ENCODE results near the gene GASK1A.

The GASK1A gene

DNA sequence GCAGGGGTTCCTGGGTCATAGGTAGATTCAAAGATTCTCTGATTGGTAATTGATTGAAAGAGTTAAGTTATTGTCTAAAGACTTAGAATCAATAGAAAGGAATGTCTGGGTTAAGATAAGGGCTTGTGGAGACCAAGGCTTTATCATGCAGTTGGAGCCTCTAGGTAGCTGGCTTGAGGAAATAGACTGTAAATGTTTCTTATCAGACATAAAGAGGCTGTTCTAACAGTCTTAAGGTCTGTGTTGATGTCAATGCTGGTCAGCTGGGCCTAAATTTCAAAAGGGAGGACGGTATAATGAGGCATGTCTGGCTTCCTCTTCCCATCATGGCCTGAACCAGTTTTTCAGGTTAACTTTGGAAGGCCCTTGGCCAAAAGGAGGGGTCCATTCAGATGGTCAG, 48.9 kb downstream of the GASK1A start:
- no peak overlapping the region for H3K27ac ChIP-seq (ENCODE audit: insufficient read depth, low read length, poor library complexity, severe bottlenecking)
- DNase-seq, result no peak
- H3K36me3 ChIP-seq (ENCODE audit: control insufficient read depth, insufficient read depth, low read length), result no peaks in the 10 kb centered on the region

DNA sequence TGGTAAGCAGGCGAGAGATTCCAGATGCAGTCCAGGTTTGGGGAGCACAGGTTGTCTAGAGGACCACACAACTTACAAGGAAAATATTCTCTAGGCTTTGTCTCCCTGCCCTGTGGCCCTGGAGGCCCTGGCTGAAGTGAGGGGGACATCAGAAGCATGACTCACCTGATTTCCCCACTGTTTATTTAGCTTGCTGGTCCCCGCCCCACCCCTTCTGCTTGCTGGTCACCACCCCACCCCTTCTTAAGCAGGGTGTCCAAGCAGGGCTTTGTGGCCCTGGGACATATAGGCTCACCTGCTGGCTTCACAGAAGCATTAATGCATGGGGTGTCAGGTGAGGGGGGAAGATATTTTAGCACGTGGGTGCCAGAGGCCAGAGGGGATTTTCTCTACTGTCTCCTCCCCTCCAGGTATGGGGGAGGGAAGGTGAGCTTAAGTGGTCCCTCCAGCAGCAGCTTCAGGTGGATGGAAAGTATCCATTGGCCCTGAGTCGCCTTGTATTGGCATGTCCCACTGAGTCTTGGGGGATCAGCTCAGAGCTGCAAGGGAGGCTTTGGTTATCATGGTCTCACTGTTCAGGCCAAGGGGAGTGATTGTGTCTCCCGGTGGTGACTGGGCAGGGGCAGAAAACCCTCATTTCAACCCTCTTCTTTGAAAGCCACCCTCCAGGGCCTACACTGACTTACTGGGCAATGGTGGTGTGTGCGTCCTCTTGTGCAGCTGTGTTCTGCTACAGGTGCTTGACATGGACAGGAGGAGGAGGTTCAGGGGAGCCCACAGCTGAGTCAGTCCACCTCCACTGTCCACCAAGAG, 49.8 kb downstream of the GASK1A start:
- no peaks in the 10 kb centered on the region for H3K36me3 ChIP-seq (ENCODE audit: control insufficient read depth, insufficient read depth, low read length)
- H3K27me3 ChIP-seq (replicated peaks; ENCODE audit: control insufficient read depth, insufficient read depth, low read length, poor library complexity, severe bottlenecking), result no peaks in the 10 kb centered on the region
- DNase-seq, result no peak
- no peaks in the 10 kb centered on the region for H3K9me3 ChIP-seq (ENCODE audit: control insufficient read depth, low read length)
- no peak overlapping the region for H3K27ac ChIP-seq (ENCODE audit: insufficient read depth, low read length, poor library complexity, severe bottlenecking)
- no peak overlapping the region for H3K4me3 ChIP-seq (ENCODE audit: insufficient read depth, low read depth, low read length, poor library complexity, severe bottlenecking)
- H3K4me1 ChIP-seq (ENCODE audit: control insufficient read depth, insufficient read depth, low read length, poor library complexity, severe bottlenecking), result peaks cover 12% of the 10 kb centered on the region

More for the DNA sequence above, 48.9 kb downstream of the GASK1A start:
- no peaks in the 10 kb centered on the region for H3K27me3 ChIP-seq (replicated peaks; ENCODE audit: control insufficient read depth, insufficient read depth, low read length, poor library complexity, severe bottlenecking)
- H3K4me3 ChIP-seq (ENCODE audit: insufficient read depth, low read depth, low read length, poor library complexity, severe bottlenecking), result no peak overlapping the region
- H3K9me3 ChIP-seq (ENCODE audit: control insufficient read depth, low read length), result no peaks in the 10 kb centered on the region
- peaks cover 20% of the 10 kb centered on the region for H3K4me1 ChIP-seq (ENCODE audit: control insufficient read depth, insufficient read depth, low read length, poor library complexity, severe bottlenecking)

DNA sequence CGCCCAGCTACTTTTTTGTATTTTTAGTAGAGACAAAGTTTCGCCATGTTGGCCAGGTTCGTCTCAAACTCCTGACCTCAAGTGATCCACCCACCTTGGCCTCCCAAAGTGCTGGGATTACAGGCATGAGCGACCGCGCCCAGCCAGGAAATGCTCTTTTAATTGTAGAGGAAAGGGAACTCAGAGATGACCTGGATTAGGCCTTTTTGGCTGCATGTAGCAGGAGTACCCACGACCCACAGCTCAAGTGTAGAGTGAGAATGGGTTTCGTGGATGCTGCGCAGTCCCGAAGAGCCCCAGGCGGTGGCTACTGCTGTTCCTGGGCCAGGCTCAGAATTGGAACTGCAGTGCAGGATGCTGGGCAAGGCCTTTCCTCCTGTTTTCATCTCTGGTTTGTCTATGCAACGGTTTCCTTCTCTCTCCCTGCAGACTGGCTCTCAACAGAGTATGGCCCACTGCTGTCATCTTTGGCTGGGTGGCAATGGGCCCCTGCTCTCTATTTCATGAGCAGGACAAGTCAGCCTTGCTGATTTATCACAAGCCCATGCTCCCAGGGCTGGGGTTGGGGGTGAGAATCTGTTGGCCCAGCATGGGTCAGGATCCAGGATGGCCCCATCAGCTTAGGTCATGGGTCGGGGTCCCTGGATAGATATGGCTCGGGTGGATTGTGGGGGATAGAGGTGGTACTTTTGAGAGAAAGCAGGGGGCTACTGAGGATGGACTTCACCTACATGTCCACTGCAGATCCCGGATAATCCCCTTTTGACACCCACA, 51.2 kb downstream of the GASK1A start:
- Histone ChIP-seq H3K36me3 (ENCODE audit: control insufficient read depth, insufficient read depth, low read length) (no peaks in the 10 kb centered on the region), H3K27me3 (replicated peaks; ENCODE audit: control insufficient read depth, insufficient read depth, low read length, poor library complexity, severe bottlenecking) (no peaks in the 10 kb centered on the region), H3K27ac (ENCODE audit: insufficient read depth, low read length, poor library complexity, severe bottlenecking) (no peak overlapping the region), H3K4me3 (ENCODE audit: insufficient read depth, low read depth, low read length, poor library complexity, severe bottlenecking) (no peak overlapping the region), H3K4me1 (ENCODE audit: control insufficient read depth, insufficient read depth, low read length, poor library complexity, severe bottlenecking) (no peaks in the 10 kb centered on the region), H3K9me3 (ENCODE audit: control insufficient read depth, low read length) (no peaks in the 10 kb centered on the region)
- no peak for DNase-seq

DNA sequence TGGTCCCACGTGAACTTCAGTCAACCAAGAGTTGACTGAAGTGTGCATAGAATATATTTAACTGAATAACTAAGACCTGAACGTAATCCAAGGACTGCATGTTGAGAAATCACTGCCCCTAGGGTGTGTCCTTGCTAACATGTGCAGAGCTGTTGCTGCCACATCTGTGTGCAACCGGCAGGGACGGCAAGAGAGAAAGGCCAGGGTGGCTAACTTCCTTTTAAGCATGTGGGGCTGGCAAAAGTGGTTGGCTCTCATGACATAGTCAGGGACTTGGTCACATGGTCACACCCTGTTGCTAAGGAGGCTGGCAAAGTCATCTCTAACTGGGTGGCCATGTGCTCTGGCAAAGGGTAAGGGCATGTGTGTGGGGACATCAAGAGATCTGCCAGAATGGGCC, 52.4 kb downstream of the GASK1A start:
- no peak overlapping the region for H3K27ac ChIP-seq (ENCODE audit: insufficient read depth, low read length, poor library complexity, severe bottlenecking)
- DNase-seq, result no peak
- no peaks in the 10 kb centered on the region for H3K27me3 ChIP-seq (replicated peaks; ENCODE audit: control insufficient read depth, insufficient read depth, low read length, poor library complexity, severe bottlenecking)
- no peaks in the 10 kb centered on the region for H3K36me3 ChIP-seq (ENCODE audit: control insufficient read depth, insufficient read depth, low read length)
- no peak overlapping the region for H3K4me3 ChIP-seq (ENCODE audit: insufficient read depth, low read depth, low read length, poor library complexity, severe bottlenecking)
- H3K9me3 ChIP-seq (ENCODE audit: control insufficient read depth, low read length), result no peaks in the 10 kb centered on the region
- no peaks in the 10 kb centered on the region for H3K4me1 ChIP-seq (ENCODE audit: control insufficient read depth, insufficient read depth, low read length, poor library complexity, severe bottlenecking)

DNA sequence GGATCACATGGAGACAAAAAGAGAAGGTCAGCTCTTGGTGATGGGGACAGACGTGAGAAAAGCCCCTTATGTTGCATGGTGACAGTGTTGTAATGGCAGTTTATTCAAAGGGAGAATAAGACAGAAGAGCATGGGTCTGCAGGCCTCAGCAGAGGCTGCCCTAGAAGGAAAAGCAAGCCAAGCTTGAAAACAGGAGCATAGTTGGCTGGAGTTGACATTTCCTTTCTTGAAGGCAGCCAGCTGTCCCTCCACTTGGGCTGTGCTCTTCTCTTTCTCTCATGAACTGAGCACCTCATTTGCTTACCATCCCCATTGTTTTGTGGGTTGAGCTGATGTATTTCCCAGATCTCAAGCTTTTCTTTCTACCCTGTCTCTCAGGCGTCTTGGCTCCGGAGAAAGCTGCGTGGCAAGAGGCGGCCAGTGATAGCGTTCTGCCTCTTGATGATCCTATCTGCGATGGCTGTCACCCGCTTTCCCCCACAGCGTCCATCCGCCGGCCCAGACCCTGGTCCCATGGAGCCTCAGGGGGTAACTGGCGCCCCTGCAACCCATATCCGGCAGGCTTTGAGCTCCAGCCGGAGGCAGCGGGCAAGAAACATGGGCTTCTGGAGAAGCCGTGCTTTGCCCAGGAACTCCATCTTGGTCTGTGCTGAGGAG, 52.9 kb downstream of the GASK1A start:
- H3K9me3 ChIP-seq (ENCODE audit: control insufficient read depth, low read length), result no peaks in the 10 kb centered on the region
- no peaks in the 10 kb centered on the region for H3K27me3 ChIP-seq (replicated peaks; ENCODE audit: control insufficient read depth, insufficient read depth, low read length, poor library complexity, severe bottlenecking)
- no peak for DNase-seq
- no peaks in the 10 kb centered on the region for H3K36me3 ChIP-seq (ENCODE audit: control insufficient read depth, insufficient read depth, low read length)
- H3K4me3 ChIP-seq (ENCODE audit: insufficient read depth, low read depth, low read length, poor library complexity, severe bottlenecking), result no peak overlapping the region
- no peak overlapping the region for H3K27ac ChIP-seq (ENCODE audit: insufficient read depth, low read length, poor library complexity, severe bottlenecking)
- H3K4me1 ChIP-seq (ENCODE audit: control insufficient read depth, insufficient read depth, low read length, poor library complexity, severe bottlenecking), result no peaks in the 10 kb centered on the region

DNA sequence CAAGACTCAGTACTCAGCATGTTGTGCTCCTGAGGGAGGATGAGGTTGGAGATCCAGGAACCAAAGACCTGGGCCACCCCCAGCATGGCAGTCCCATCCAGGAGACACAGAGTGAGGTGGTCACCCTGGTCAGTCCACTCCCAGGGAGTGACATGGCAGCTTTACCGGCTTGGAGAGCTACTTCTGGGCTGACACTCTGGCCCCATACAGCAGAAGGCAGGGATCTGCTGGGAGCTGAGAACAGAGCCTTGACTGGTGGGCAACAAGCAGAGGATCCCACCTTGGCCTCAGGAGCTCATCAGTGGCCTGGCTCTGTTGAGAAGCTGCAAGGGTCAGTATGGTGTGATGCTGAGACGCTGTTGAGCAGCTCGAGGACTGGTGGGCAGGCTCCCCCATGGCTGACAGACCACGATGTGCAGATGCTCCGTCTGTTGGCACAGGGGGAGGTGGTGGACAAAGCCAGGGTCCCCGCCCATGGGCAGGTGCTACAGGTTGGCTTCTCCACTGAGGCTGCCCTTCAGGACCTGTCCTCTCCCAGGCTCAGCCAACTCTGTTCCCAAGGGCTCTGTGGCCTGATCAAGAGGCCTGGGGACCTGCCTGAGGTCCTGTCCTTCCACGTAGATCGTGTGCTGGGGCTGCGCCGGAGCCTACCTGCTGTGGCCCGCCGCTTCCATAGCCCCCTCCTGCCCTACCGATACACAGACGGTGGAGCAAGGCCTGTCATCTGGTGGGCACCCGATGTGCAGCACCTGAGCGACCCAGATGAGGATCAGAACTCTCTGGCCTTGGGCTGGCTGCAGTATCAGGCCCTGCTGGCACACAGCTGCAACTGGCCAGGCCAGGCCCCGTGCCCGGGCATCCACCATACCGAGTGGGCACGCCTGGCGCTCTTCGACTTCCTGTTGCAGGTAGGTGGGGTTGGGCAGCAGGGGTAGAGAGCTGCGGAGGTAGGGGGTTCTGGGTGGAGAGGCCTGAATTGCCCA, 53.8 kb downstream of the GASK1A start:
- no peaks in the 10 kb centered on the region for H3K4me1 ChIP-seq (ENCODE audit: control insufficient read depth, insufficient read depth, low read length, poor library complexity, severe bottlenecking)
- no peaks in the 10 kb centered on the region for H3K36me3 ChIP-seq (ENCODE audit: control insufficient read depth, insufficient read depth, low read length)
- H3K4me3 ChIP-seq (ENCODE audit: insufficient read depth, low read depth, low read length, poor library complexity, severe bottlenecking), result no peak overlapping the region
- DNase-seq, result no peak
- H3K27me3 ChIP-seq (replicated peaks; ENCODE audit: control insufficient read depth, insufficient read depth, low read length, poor library complexity, severe bottlenecking), result no peaks in the 10 kb centered on the region
- no peak overlapping the region for H3K27ac ChIP-seq (ENCODE audit: insufficient read depth, low read length, poor library complexity, severe bottlenecking)
- H3K9me3 ChIP-seq (ENCODE audit: control insufficient read depth, low read length), result no peaks in the 10 kb centered on the region

DNA sequence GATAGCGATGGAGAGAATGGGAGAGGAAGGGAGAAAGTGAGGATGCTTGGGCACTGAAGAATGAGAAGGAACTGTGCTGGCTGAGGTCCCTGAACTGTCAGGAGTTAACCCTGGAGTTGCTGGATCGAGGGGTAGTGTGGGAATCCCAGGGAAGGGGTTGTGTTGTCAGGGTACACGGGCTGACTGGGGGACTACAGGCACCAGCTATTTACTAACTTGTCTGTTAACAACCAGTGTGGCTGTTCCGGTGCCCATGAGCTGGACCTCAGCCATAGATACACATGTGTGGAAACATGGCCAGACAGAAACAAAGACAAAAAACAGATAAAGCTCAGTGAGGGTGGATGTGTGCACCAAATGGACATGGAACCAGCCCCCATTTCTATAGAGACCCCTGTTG, 55.1 kb downstream of the GASK1A start:
- Histone ChIP-seq H3K4me1 (ENCODE audit: control insufficient read depth, insufficient read depth, low read length, poor library complexity, severe bottlenecking) (no peaks in the 10 kb centered on the region), H3K27ac (ENCODE audit: insufficient read depth, low read length, poor library complexity, severe bottlenecking) (no peak overlapping the region), H3K36me3 (ENCODE audit: control insufficient read depth, insufficient read depth, low read length) (no peaks in the 10 kb centered on the region), H3K27me3 (replicated peaks; ENCODE audit: control insufficient read depth, insufficient read depth, low read length, poor library complexity, severe bottlenecking) (no peaks in the 10 kb centered on the region), H3K4me3 (ENCODE audit: insufficient read depth, low read depth, low read length, poor library complexity, severe bottlenecking) (no peak overlapping the region), H3K9me3 (ENCODE audit: control insufficient read depth, low read length) (no peaks in the 10 kb centered on the region)
- DNase-seq, result no peak

DNA sequence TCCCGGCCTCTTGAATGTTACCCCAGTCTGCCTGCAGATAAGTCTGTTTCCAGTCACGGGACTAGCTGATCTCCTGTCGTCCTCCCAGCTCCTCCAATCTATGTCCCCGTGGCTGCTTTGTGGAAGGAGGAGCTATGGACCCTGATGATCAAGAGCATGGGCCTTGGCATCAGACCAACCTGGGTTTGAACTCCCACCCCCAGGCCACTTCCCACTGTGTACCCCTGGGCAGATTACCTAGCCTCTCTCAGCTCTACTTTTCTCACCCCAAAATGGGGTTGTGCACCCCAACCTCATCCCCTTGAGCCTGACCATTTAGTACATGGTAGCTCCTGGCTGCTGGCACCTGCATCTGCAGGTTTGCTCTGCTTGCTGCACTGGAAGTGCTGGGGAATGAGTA, 55.8 kb downstream of the GASK1A start:
- Histone ChIP-seq H3K9me3 (ENCODE audit: control insufficient read depth, low read length) (no peaks in the 10 kb centered on the region), H3K36me3 (ENCODE audit: control insufficient read depth, insufficient read depth, low read length) (no peaks in the 10 kb centered on the region), H3K27ac (ENCODE audit: insufficient read depth, low read length, poor library complexity, severe bottlenecking) (no peak overlapping the region), H3K27me3 (replicated peaks; ENCODE audit: control insufficient read depth, insufficient read depth, low read length, poor library complexity, severe bottlenecking) (no peaks in the 10 kb centered on the region), H3K4me3 (ENCODE audit: insufficient read depth, low read depth, low read length, poor library complexity, severe bottlenecking) (no peak overlapping the region), H3K4me1 (ENCODE audit: control insufficient read depth, insufficient read depth, low read length, poor library complexity, severe bottlenecking) (no peaks in the 10 kb centered on the region)
- DNase-seq, result no peak

DNA sequence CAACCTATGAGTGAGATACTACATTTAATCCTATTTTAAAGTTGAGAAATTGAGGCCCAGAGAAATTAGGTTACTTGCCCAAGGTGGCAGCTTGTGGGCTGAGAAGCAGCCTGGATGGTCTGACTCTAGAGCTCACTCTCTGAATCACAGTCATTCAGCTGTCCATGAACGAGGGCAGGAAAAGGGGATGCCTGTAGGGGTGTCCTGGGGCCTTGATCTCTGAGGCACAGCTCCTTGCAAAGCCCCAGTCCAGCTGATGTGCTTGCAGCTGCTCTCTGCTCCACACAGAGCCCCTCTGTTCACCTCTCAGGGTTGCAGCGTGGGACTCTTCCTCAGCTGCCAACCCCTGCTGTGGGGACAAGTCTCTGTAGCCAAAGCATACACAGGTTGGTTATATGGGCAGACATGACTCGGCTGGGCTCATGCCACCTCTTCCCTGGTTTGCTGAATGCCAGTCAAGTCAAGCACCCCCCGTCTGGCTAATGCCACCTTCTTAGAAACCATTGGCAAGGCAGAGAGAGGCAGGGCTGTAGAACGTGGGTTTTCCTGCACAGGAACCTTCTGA, 56.8 kb downstream of the GASK1A start:
- no peaks in the 10 kb centered on the region for H3K4me1 ChIP-seq (ENCODE audit: control insufficient read depth, insufficient read depth, low read length, poor library complexity, severe bottlenecking)
- no peak for DNase-seq
- H3K9me3 ChIP-seq (ENCODE audit: control insufficient read depth, low read length), result no peaks in the 10 kb centered on the region
- no peaks in the 10 kb centered on the region for H3K36me3 ChIP-seq (ENCODE audit: control insufficient read depth, insufficient read depth, low read length)
- H3K27ac ChIP-seq (ENCODE audit: insufficient read depth, low read length, poor library complexity, severe bottlenecking), result no peak overlapping the region
- H3K4me3 ChIP-seq (ENCODE audit: insufficient read depth, low read depth, low read length, poor library complexity, severe bottlenecking), result no peak overlapping the region
- H3K27me3 ChIP-seq (replicated peaks; ENCODE audit: control insufficient read depth, insufficient read depth, low read length, poor library complexity, severe bottlenecking), result no peaks in the 10 kb centered on the region
